ENCODE results near the gene TWNK.
A peak's percentile ranks its signal among the peaks of the same experiment; 100 is the strongest.

TWNK gene

DNA sequence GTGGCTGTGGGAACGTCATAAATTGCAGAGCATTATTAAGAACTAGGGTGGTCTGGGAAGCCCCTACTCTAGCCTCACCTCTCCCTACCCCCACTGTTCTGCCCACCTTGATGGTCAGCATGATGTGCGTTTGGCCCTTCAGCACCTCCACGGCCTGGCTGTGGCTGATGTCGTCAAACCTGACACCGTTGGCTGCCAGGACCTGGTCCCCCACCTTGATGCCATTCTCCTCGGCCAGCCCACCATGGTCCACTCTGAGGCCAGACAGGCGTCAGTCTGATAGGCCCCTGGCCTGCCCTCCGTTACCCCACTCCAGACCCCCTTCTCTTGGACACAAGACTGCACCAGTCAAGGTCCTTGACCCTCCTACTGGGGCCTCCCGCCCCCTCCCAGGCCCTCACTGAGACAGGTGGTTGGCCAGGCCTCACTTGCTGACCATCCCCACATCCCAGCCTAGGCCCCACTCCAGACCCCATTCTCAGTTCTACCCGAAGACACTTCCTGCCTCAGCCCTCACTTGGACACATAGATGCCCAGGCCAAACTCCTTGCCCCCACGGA is 34.4 kb downstream of the TWNK start:
- no peak overlapping the region for H3K4me3 ChIP-seq (ENCODE audit: low read length)
- no peak for TF ChIP-seq CTCF (IDR thresholded peaks at IDR 0.05; ENCODE audit: insufficient read depth, low read depth, low read length, missing control alignments)
- DNase-seq (ENCODE audit: low read depth) = no peak

GRCh38 chr10:101022967-101023705 is 35.8 kb downstream of the TWNK start:
- no peak overlapping the region for H3K4me3 ChIP-seq (ENCODE audit: low read length)
- no peak for DNase-seq (ENCODE audit: low read depth)
- no peak for TF ChIP-seq CTCF (IDR thresholded peaks at IDR 0.05; ENCODE audit: insufficient read depth, low read depth, low read length, missing control alignments)

DNA sequence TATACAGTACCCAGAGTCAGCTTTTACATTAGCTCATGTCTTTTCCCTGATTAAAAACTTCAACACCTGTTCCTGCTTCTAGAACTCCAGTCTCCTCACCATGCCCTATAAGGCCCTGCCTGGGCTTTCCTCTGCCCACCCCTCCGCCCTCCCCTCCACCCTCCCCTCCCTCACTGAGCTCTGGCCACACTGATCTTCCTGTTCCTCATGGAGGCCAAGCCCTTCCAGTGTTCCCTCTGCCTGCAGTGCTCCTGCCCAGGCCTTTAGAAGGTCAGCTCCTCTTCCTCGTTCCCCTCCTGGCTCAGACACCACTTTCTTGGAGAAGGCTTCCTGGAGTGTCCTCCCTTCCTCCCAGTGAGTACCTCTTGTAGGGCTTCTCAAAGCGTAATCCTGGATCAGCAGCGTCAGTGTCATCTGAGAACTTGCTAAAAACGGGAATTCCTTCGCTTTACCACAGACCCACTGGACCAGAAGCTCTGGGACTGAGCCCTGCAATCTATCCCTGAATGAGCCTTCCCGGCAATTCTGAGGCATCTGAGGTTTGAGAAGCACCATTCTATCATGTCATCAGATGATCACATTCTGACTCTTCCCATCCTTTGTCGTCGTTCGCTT is 39.9 kb downstream of the TWNK start:
- H3K4me3 ChIP-seq (ENCODE audit: low read length) = no peak overlapping the region
- DNase-seq (ENCODE audit: low read depth) = no peak
- TF ChIP-seq CTCF (IDR thresholded peaks at IDR 0.05; ENCODE audit: insufficient read depth, low read depth, low read length, missing control alignments) = no peak

DNA sequence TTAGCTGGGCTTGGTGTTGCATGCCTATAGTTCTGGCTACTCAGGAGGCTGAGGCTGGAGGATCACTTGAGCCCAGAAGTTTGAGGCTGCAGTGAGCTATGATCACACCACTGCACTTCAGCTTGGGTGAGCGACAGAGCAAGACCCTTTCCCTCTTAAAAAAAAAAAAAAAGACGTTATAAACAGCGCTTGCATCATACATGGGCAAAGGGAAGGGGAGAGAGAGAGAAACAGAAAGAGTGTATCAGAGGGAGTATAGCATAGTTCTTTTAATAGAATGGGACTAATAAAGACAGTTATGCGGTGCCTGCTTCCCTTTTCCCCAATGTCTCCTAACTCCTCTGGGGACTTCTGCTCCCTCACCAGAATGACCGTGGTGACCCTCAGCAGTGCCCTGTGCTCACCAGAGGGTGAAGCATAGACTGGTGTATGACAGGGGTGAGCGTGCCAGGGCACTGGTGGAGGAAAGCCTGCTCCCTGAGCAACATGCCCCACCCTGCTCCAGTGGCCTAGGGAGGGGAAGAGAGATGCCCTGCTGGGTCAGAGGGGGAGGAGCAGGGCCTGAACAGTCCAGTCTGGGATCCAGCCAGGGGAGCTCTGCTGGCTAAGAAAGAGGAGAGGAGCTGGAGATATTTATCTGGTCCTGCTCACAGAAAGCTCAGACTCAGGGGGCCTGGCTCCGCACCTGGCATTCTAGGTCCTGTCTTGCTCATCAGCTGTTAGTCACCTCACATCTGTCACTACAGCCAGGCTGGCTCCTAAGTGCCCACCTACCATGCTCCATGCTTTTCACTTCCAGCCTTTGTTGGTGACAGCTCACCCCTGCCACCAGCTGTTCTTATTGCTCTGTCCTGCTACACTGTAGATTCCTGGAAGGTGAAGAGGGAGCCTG is 41.3 kb downstream of the TWNK start:
- no peak overlapping the region for H3K4me3 ChIP-seq (ENCODE audit: low read length)
- DNase-seq (ENCODE audit: low read depth) = no peak

DNA sequence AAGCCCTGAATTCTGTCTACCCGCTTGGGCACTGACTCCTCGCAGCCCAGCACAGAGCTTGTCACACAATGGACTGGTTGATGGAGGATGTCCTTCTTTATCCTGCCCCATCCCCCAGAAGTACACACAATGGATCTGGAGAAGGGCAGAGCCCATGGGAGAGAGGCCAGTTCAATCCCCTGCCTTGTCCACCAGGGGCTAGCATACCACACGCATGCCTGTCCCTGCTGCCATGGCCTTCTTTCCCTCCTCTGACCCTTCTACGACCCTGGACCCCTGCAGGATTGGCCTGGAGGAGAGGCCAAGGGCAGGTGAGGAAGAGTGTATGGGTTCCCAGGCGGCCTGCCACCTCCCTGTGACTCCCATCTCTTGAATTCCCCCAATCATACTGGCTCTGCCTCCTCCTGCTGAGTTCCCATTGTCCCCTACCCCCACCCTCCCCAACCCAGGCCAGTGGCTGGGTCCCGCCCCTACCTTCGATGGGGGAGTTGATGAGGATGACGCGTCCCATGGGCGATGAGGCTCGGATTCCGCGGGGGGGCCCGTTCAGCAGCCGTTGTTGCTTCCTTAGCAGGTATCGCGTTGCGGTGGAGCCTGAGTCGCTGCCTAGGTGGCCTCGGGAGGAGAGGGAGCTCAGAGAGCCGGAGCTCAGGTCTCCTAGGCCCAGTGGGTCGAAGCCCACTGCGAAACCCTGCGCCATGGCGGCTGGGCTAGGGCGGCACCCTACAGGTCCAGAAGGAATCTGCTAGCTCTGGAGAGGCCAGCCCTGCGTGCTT is 42.4 kb downstream of the TWNK start:
- no peak for DNase-seq (ENCODE audit: low read depth)
- TF ChIP-seq CTCF (IDR thresholded peaks at IDR 0.05; ENCODE audit: insufficient read depth, low read depth, low read length, missing control alignments) = peak; percentile 6
- no peak overlapping the region for H3K4me3 ChIP-seq (ENCODE audit: low read length)

More for the DNA sequence above, 41.3 kb downstream of the TWNK start:
- TF ChIP-seq CTCF (IDR thresholded peaks at IDR 0.05; ENCODE audit: insufficient read depth, low read depth, low read length, missing control alignments) = no peak

DNA sequence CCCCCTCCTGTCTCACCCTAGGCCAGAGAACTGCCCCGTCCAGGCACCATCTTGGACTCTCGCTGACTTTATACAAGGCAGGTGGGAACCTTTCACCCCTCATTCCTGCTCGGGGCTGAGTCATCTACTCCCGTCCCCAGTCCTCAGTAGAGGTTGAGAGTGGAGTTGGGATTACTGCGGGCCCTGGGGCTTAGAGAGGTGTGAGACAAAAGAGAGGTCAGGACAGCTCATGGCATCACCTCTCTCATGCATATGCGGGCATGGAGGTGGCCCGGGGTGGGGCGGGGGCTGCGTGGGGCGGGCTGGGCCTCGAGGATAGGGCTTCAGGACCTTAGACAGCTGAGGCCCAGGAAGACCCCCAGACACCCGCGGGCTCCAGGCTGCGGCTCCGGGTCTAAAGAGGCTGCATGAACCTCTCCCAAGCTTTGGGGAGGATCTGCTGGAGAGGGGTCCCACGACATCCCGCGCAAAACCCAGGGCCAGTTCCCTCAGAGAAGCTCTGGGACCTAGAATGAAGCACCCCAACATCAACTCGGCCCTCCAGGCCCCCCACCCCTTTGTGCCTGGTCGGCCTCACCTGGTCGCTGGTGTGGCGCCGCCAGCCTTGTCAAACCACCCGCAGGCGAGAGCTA is 43.3 kb downstream of the TWNK start:
- peak overlapping the region; percentile 71 for H3K4me3 ChIP-seq (ENCODE audit: low read length)
- DNase-seq (ENCODE audit: low read depth) = peak; percentile 21
- TF ChIP-seq CTCF (IDR thresholded peaks at IDR 0.05; ENCODE audit: insufficient read depth, low read depth, low read length, missing control alignments) = no peak

Data from epithelial cell of esophagus (primary cell).